GM18519 (cell line): ENCODE measurements around the gene FADS3.

Source experiments
- ATAC-seq: cut with Tn5 transposase; IDR thresholded peaks from one replicate; pipeline ENCODE4 v1.9.1; 2021; ENCODE audit warnings: mild to moderate bottlenecking, moderate library complexity; ENCODE audit not compliant: unreplicated experiment, low FRiP score

The FADS3 gene

GRCh38 chr11:61900251-61900650, 8.9 kb upstream of the FADS3 start:
- no peak for ATAC-seq

- no peak for ATAC-seq
Observed at GRCh38 chr11:61899146-61899841, 7.9 kb upstream of the FADS3 start.

DNA sequence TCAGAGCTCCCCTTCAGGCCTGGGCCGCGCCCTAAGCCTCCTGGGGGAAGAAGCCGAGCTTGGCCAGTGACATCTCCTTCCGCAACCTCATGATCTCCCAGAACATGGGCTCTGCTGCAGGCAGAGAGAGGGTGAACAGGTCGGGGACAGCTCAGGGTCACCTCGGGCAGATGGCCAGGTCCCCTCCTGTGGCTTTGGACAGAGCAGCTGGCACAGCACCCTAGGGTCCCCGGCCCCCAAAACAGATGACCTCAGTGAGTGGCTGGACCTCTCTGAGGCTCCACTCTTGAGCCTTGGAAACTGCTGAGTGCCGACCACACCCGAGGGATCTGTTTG, 6.9 kb upstream of the FADS3 start:
- no peak for ATAC-seq

DNA sequence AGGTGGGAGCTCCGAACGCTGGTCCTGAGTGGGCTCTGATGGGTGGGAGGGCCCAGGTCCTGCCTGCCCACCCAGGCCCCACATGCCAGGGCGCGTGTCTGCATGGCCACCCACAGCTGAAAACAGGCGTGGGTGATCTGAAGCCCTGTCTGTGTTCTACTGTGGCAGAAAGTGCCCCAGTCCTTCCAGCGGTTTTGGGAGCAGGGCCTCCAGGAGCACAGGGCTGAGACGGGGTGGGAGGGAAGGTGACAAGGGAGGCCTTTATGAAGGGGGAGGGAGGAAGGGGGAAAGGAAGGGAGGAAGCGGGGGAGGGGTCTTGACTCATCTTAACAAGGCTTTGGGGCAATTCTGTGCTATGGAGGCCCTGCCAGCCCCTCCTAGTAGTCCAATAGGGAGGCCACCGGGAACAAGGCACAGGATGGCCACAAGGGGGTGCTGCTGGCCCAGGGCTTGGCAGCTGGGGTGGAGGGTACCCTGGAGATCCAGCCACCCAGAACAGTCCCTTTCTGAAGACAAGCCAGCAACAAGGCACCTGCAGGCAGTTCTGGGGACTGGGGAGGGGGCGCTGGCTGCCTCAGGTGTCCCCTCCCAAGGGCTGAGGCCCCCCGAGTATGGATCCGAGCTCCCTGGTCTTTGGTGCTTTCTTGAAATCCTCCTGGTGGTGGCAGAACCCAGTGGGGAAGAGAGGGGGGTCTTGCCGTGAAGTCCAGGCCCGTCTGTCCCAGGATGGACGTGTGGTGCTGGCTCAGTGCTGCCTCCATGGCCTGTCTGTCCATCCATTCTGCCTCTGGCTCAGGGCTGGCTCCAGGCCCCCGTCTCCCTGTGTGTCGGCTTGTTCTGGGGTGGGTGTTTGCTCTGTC, 6.3 kb upstream of the FADS3 start:
- no peak for ATAC-seq

- no peak for ATAC-seq
Observed at GRCh38 chr11:61896665-61897386, 5.5 kb upstream of the FADS3 start.

DNA sequence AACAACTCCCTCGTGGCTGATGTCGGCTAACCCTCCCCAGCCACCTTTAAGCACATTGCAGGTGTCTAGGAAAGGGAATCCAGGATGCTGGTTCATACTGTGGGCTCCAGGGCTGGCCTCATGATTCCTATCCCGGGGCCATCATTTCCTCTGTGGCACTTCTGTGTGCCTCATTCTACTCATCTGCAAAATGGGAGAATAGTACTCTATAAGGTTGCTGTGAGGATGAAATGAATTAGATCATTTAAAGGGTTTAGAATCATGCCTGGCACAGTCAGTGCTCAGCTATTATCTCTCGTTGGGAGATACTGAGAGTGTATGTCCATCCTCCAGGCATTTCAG, 4.3 kb upstream of the FADS3 start:
- no peak for ATAC-seq

DNA sequence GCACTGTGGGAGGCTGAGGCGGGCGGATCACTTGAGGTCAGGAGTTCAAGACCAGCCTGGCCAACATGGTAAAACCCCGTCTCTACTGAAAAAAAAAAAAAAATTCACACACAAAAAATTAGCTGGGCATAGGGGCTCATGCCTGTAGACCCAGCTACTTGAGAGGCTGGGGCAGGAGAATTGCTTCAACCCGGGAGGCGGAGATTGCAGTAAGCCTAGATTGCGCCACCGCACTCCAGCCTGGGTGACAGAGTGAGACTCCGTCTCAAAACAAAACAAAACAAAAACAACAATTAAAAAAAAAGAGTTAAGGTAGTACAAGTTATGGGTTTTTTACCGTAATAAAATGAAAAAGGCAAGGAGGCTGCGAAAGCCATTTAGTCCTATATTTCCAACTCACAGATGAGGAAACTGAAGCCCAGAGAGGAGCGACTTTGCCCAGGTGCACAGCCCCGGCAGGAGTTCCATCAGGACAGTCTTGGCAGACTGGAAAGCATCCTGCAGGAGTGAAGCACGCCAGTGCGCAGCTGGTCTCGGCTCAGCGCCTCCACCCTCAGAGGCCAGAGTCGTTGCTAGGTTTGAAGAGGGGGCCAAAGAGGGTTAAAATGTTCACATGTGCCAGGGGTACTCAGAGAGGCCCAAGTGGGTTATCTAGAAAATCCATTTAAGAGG, 3.8 kb upstream of the FADS3 start:
- ATAC-seq, result no peak

GRCh38 chr11:61893981-61894380, 2.6 kb upstream of the FADS3 start:
- ATAC-seq, result no peak

DNA sequence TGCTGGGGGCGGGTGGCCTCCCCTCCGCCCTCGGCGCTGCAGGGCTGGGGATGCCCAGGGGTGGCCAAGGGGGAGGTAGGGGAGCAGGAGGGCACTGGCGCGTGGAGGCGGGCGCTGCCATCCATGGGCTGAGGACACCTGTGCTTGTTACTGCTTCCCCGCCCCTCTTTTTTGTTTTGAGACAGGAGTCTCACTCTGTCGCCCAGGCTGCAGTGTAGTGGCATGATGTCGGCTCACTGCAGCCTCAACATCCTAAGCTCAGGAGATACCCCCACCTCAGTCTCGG, 683 bp upstream of the FADS3 start:
- ATAC-seq, result no peak

- no peak for ATAC-seq
Observed at GRCh38 chr11:61890529-61891330, 615 bp downstream of the FADS3 start.

DNA sequence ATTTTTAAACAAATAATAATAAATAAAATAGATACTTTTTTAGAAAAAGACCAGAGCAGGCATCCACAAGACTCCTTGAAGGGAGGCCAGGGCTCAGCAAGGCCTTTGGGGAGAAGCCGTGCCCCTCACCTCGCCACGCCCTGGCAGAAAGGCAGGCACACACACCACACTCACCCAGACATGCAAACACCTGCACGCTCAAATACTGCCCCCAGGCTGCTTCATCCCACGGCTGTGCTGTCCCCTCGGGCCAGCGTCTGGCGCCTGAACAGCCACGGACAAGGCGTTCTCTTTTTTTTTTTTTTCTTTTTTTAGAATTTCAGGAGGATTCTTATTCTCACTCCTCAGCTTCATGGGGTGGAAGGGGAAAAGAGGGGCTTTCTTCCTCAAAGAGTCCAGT, 1.5 kb downstream of the FADS3 start:
- ATAC-seq, result no peak

DNA sequence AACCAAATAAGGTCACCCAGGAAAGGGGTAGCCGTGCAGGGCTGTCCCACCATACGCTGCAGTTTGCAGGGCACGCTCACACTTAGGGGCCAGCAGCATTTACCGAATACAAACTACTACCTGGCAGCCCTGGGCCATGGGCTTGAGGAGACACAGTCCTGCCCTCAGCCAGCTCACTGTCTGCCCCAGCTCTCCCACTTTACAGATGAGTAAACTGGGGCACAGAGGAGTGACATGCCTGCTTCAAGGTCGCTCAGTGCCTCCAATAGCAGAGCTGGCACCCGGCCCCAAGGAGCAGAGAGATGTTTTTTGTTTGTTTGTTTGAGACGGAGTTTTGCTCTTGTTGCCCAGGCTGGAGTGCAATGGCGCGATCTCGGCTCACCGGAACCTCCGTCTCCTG, 2.8 kb downstream of the FADS3 start:
- no peak for ATAC-seq

GRCh38 chr11:61887839-61888494, 3.4 kb downstream of the FADS3 start:
- ATAC-seq, result no peak

- no peak for ATAC-seq
Observed at GRCh38 chr11:61886643-61887042, 4.7 kb downstream of the FADS3 start.

DNA sequence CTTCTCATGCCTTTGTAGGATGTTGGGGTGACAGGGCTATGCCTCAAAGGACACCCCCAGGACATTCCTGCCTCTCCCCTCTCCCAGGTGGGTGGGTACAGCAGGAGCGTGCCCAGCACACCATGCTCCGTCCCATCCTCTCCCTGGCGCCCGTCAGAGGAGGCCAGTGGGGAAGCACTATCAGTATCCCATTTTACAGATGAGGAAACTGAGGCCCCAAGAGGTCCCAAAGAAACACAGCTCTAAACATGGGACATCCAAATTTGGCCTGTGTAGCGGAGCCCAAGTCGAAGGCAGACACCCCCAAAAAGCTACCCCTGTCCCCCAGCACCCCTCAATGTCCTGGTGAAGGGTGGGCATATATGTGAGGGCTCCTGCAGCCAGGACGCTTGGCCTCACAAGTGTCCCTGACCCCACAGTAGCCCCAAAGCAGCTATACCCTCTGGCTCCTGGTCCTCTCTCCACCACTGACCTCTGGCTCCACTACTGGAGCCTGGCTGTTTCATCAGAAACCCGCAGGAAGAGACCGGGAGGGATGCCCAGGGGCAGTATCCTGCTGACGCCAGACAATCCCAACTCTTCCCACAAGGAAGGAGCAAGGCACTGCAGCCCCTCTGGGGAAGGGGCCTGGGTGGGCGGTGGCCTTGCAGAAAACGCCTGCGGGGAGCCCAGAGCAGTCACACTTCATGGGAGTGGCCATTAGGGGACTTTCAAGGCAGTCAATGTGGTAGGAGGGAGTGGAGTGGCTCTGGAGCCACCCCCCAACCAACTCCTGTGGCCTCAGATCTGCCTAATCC, 5.4 kb downstream of the FADS3 start:
- no peak for ATAC-seq

DNA sequence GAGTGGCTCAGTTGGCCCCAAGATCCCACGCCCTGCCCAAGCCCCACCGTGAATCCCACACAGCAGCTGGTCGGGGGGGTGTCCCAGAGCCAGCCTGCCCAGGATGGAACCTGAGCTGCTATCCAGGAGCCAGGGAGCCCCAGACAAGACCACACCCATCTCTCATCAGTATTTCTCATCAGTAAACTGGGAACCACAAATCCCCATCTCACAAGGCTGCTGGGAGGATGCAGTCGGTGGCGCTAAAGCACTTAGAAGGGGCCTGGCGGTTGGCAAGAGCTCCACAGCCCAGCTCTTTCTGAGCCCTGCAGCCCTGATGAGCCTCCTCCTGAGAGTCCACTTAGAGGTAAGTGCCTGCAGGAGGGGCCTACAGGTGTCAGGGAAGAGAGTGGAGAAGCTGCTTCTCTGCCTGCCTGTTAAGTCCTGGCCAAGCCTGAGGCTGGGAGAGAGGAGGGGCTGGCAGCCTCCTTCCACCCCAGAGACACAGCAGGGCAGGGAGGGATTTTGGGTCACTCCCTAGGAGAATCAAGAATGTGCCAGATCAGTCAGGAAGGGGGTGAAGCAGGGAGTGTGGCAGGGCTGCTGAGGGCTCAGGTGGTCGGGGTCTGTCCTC, 6.1 kb downstream of the FADS3 start:
- no peak for ATAC-seq

DNA sequence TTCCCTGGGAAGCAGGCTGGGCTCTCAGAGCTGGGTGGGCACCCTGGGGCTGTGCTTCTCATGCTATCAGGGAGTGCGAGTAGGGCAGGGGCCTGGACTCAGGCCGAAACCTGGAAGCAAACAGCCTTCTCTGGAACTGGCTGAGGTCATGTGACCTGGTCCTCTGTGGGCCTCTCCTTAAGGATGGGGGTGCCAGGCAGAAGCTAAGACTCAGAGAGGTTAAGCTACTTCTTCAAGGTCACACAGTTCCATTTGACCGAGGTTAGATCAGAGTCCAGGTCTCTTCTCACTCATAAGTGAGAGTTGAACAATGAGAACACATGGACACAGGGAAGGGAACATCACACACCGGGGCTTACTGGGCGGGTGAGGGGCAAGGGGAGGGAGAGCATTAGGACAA, 7.4 kb downstream of the FADS3 start:
- no peak for ATAC-seq

DNA sequence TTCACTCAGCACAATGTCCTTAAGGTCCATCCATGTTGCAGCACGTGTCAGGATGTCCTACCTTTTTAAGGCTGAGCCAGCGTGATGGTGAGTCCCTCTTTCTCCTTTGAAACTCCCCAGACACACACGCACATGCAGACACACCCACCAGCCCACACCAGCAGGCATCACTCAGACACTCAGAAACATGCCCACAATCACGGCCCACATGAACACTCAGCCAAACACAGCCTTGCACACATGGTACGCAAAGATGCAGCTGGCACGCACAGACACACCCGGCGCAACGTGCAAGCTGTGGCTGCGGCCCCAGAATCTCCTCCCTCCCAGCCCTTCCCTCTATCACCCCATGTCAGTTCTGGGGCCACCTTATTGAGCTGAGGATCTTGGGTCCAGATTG, 8.0 kb downstream of the FADS3 start:
- ATAC-seq, result no peak

DNA sequence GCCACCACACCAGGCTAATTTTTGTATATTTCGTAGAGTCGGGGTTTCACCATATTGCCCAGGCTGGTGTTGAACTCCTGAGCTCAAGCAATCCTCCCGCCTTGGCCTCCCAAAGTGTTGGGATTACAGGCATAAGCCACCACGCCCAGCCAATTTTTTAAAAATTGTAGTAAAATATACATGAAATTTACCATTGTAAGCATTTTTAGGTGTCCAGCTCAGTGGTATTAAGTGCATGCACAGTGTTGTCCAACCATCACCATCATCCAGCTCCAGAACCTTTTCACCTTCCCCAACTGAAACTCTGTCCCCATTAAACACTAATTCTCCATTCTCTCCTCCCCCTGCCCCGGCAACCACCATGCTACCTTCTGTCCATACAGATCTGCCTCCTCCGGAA, 8.5 kb downstream of the FADS3 start:
- ATAC-seq, result no peak
